ENCODE results near the gene TNNI2.
A peak's percentile ranks its signal among the peaks of the same experiment; 100 is the strongest.
"Not testable (repeated sequence)": the region's sequence is repeated elsewhere in the genome, so short reads cannot be mapped to it uniquely, and the experiment has no call there.

The TNNI2 gene

GRCh38 chr11:1877211-1878136, 38.7 kb downstream of the TNNI2 start:
- ATAC-seq = no peak
- H3K4me3 Mint-ChIP-seq = no peak overlapping the region
- H3K4me1 Mint-ChIP-seq = peaks cover 66% of the 10 kb centered on the region
- H3K36me3 Mint-ChIP-seq = peaks cover 10% of the 10 kb centered on the region
- H3K27me3 Mint-ChIP-seq = no peaks in the 10 kb centered on the region
- H3K27ac Mint-ChIP-seq = no peak overlapping the region
- no peaks in the 10 kb centered on the region for H3K9me3 Mint-ChIP-seq

- ATAC-seq = no peak
- Mint-ChIP-seq H3K4me3 (no peak overlapping the region), H3K36me3 (peaks cover 5% of the 10 kb centered on the region), H3K27me3 (no peaks in the 10 kb centered on the region), H3K4me1 (peaks cover 67% of the 10 kb centered on the region), H3K27ac (no peak overlapping the region), H3K9me3 (no peaks in the 10 kb centered on the region)
Observed at GRCh38 chr11:1878137-1879031, 39.6 kb downstream of the TNNI2 start.

- peaks cover 67% of the 10 kb centered on the region for H3K4me1 Mint-ChIP-seq
- no peak overlapping the region for H3K4me3 Mint-ChIP-seq
- H3K27ac Mint-ChIP-seq = peak overlapping the region; percentile 67
- H3K27me3 Mint-ChIP-seq = no peaks in the 10 kb centered on the region
- H3K36me3 Mint-ChIP-seq = peaks cover 5% of the 10 kb centered on the region
- no peak for ATAC-seq
- H3K9me3 Mint-ChIP-seq = no peaks in the 10 kb centered on the region
Observed at GRCh38 chr11:1879342-1879940, 40.7 kb downstream of the TNNI2 start.

- no peak for ATAC-seq
- Mint-ChIP-seq H3K4me3 (peak overlapping the region; percentile 19), H3K36me3 (peaks cover 5% of the 10 kb centered on the region), H3K27me3 (no peaks in the 10 kb centered on the region), H3K4me1 (peaks cover 66% of the 10 kb centered on the region), H3K27ac (peak overlapping the region; percentile 67), H3K9me3 (no peaks in the 10 kb centered on the region)
Observed at GRCh38 chr11:1879941-1880720, 41.4 kb downstream of the TNNI2 start.

GRCh38 chr11:1880746-1881441, 42.1 kb downstream of the TNNI2 start:
- Mint-ChIP-seq H3K27me3 (no peaks in the 10 kb centered on the region), H3K4me3 (peak overlapping the region; percentile 19), H3K36me3 (peaks cover 5% of the 10 kb centered on the region), H3K9me3 (no peaks in the 10 kb centered on the region), H3K27ac (peak overlapping the region; percentile 67), H3K4me1 (peaks cover 58% of the 10 kb centered on the region)
- no peak for ATAC-seq

GRCh38 chr11:1881442-1882264, 42.9 kb downstream of the TNNI2 start:
- H3K4me3 Mint-ChIP-seq = no peak overlapping the region
- peaks cover 51% of the 10 kb centered on the region for H3K4me1 Mint-ChIP-seq
- H3K9me3 Mint-ChIP-seq = no peaks in the 10 kb centered on the region
- H3K27ac Mint-ChIP-seq = peak overlapping the region; percentile 67
- peak; percentile 63 for ATAC-seq
- peaks cover 5% of the 10 kb centered on the region for H3K36me3 Mint-ChIP-seq
- H3K27me3 Mint-ChIP-seq = no peaks in the 10 kb centered on the region

GRCh38 chr11:1882265-1883238, 43.8 kb downstream of the TNNI2 start:
- Mint-ChIP-seq H3K4me3 (no peak overlapping the region), H3K27me3 (no peaks in the 10 kb centered on the region), H3K27ac (no peak overlapping the region), H3K4me1 (peaks cover 46% of the 10 kb centered on the region), H3K36me3 (peaks cover 5% of the 10 kb centered on the region), H3K9me3 (no peaks in the 10 kb centered on the region)
- peak; percentile 86 for ATAC-seq

- ATAC-seq = no peak
- H3K4me1 Mint-ChIP-seq = peaks cover 37% of the 10 kb centered on the region
- H3K36me3 Mint-ChIP-seq = peaks cover 10% of the 10 kb centered on the region
- H3K27ac Mint-ChIP-seq = no peak overlapping the region
- H3K9me3 Mint-ChIP-seq = no peaks in the 10 kb centered on the region
- H3K4me3 Mint-ChIP-seq = no peak overlapping the region
- no peaks in the 10 kb centered on the region for H3K27me3 Mint-ChIP-seq
Observed at GRCh38 chr11:1883346-1884302, 44.8 kb downstream of the TNNI2 start.

- H3K4me1 Mint-ChIP-seq = peaks cover 35% of the 10 kb centered on the region
- no peaks in the 10 kb centered on the region for H3K27me3 Mint-ChIP-seq
- peaks cover 15% of the 10 kb centered on the region for H3K36me3 Mint-ChIP-seq
- no peak overlapping the region for H3K27ac Mint-ChIP-seq
- no peaks in the 10 kb centered on the region for H3K9me3 Mint-ChIP-seq
- H3K4me3 Mint-ChIP-seq = no peak overlapping the region
- ATAC-seq = no peak
Observed at GRCh38 chr11:1884303-1884700, 45.5 kb downstream of the TNNI2 start.

GRCh38 chr11:1886551-1886950, 47.8 kb downstream of the TNNI2 start:
- peaks cover 15% of the 10 kb centered on the region for H3K4me1 Mint-ChIP-seq
- H3K4me3 Mint-ChIP-seq, H3K9me3 Mint-ChIP-seq, H3K36me3 Mint-ChIP-seq, ATAC-seq, H3K27me3 Mint-ChIP-seq, H3K27ac Mint-ChIP-seq: not testable (repeated sequence)

- Mint-ChIP-seq H3K4me3 (no peak overlapping the region), H3K27me3 (no peaks in the 10 kb centered on the region), H3K36me3 (peaks cover 10% of the 10 kb centered on the region), H3K9me3 (peaks cover 4% of the 10 kb centered on the region), H3K27ac (no peak overlapping the region), H3K4me1 (peaks cover 12% of the 10 kb centered on the region)
- no peak for ATAC-seq
Observed at GRCh38 chr11:1887451-1888346, 48.9 kb downstream of the TNNI2 start.
